Measurements from ENCODE around the gene NPAS1. TPM values are rescaled to one million over a fixed set of nuclear protein-coding genes. Genes with fewer than 3 reads are reported as not detected.

The NPAS1 gene
- total RNA-seq, 2 donors from 2014 or later, result 0.47 to 0.76 TPM

DNA sequence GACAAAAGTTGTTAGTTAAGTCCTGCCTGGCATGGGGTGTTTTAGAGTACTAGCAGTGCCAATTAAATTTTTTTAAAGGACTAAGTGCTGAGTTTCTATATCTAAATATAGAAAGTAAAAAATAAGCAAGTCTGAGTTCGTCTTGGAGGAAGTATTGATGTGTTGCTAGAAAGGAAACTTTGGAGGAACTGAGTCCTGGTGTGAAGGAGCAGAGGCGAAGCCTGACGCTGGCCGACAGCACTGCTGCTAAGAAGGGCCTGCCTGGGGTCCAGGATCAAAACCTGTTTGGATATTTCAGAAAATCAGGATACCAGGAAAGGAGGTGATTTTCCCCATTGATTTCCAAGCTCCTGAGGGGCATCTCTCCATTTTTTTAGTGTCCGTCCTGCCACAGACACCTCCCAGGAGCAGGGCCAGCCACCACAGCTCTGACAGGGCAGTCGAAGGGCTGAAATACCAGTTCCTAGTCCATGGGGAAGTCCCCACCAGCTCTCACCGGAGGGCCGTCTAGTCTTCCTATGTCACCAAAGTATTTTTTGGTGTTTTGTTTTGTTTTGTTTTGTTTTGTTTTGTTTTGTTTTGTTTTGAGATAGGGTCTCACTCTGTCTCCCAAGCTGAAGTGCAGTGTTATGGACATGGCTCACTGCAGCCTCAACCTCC, 38.2 kb upstream of the NPAS1 start:
- ATAC-seq (no peak), DNase-seq (no peak)
- no peaks in the 10 kb centered on the region for H3K9me3 ChIP-seq (ENCODE audit: control insufficient read depth, low read length, poor library complexity, severe bottlenecking)
- Mint-ChIP-seq H3K4me3 (no peak overlapping the region), H3K36me3 (ENCODE audit: low read depth) (no peaks in the 10 kb centered on the region), H3K4me1 (peaks cover 26% of the 10 kb centered on the region), H3K27ac (peak overlapping the region; percentile 14), H3K27me3 (no peaks in the 10 kb centered on the region)

DNA sequence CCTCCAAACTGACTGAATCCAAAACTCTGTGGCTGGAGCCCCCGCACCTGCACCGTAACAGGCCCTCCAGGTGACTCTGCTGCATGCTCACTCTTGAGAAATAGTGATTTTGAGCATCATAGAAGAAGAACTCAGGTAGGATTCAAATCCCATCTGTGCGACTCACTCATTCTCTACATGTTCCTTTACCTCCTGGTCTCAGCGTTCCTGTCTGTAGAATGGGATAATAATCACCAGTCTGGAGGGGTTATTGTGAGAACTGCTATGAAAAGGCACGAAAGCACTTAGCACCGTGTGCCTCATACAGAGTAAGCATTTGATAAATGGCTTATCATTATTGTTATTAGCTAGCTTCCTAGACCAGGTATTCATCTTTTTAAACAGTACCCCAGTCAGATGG, 36.5 kb upstream of the NPAS1 start:
- H3K4me1 Mint-ChIP-seq, result peaks cover 15% of the 10 kb centered on the region
- H3K36me3 Mint-ChIP-seq (ENCODE audit: low read depth), result no peaks in the 10 kb centered on the region
- H3K9me3 ChIP-seq (ENCODE audit: control insufficient read depth, low read length, poor library complexity, severe bottlenecking), result no peaks in the 10 kb centered on the region
- no peaks in the 10 kb centered on the region for H3K27me3 Mint-ChIP-seq
- H3K4me3 Mint-ChIP-seq, result no peak overlapping the region
- DNase-seq (no peak), ATAC-seq (no peak)
- H3K27ac Mint-ChIP-seq, result no peak overlapping the region

- Mint-ChIP-seq H3K4me3 (no peak overlapping the region), H3K36me3 (ENCODE audit: low read depth) (no peaks in the 10 kb centered on the region), H3K4me1 (peaks cover 15% of the 10 kb centered on the region), H3K27me3 (no peaks in the 10 kb centered on the region), H3K27ac (no peak overlapping the region)
- DNase-seq (no peak), ATAC-seq (no peak)
- H3K9me3 ChIP-seq (ENCODE audit: control insufficient read depth, low read length, poor library complexity, severe bottlenecking), result no peaks in the 10 kb centered on the region
These were observed 35.3 kb upstream of the NPAS1 start for GRCh38 chr19:46984077-46985010.

GRCh38 chr19:46985542-46986415, 33.9 kb upstream of the NPAS1 start:
- Mint-ChIP-seq H3K27ac (no peak overlapping the region), H3K36me3 (ENCODE audit: low read depth) (no peaks in the 10 kb centered on the region), H3K4me3 (no peak overlapping the region), H3K27me3 (no peaks in the 10 kb centered on the region), H3K4me1 (peaks cover 10% of the 10 kb centered on the region)
- DNase-seq, result no peak
- no peaks in the 10 kb centered on the region for H3K9me3 ChIP-seq (ENCODE audit: control insufficient read depth, low read length, poor library complexity, severe bottlenecking)
- ATAC-seq, result no peak

DNA sequence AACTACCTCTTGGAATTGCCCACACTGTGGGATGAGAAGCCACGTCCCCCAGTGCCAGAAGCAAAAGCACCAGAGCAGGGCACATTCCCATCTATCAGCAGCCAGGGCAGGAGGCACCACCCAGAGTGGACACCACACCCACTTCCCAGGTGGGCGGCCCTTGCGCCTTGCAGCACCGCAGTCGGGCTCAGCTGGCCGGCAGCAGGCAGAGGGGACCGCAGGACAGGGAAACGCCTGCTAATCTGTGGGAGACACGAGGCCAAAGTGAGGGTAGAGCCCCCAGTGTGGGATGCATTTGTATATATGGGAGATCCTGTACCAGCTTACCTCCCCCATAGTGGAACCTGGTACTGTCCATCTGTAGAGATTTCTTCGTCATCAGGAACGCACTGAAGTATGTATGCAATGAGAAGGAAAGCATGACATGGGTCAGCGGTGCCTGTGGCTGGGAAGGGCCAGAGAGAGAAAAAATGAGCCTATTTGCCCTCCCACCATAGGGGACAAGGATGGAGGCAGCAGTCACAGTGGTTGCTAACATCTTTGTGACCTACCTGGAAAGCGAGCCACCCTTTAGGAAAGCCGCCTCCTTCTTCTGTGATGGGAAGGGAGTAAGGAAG, 30.9 kb upstream of the NPAS1 start:
- Mint-ChIP-seq H3K27me3 (no peaks in the 10 kb centered on the region), H3K4me3 (no peak overlapping the region), H3K27ac (no peak overlapping the region), H3K36me3 (ENCODE audit: low read depth) (no peaks in the 10 kb centered on the region), H3K4me1 (peaks cover 11% of the 10 kb centered on the region)
- no peaks in the 10 kb centered on the region for H3K9me3 ChIP-seq (ENCODE audit: control insufficient read depth, low read length, poor library complexity, severe bottlenecking)
- ATAC-seq, result no peak
- no peak for DNase-seq

DNA sequence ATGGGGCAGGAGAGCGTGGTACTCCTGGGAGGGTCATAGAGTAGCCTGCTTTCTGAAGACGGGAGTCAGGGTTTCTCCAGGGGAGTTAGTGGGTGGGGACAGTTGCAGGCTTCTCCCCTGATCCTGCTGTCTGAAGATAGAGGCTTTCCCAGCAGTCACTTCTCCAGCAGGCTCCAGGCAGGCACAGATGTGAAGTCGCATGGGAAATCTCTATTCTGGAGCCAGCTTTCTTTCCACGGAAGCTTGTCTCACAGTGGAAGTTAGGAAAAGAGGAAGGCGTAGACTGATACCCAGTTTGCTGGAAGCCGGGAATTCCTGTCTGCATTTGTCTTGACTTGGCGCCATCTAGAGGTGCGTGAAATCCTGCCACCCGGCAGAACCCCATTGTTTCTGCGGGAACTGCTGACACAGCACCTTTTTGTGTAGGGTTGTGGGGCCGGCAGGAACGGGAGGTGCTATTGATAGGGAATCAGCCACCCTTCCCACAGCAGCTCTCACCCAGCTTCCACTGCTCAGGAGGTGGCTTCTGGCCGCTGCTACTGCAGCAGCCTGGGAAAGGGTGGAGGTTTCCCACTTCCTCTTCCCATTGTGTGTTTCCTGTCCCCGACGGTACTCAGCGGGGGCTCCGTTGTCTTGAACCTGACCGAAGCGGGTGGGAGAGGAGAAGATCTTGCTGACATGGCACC, 28.5 kb upstream of the NPAS1 start:
- Mint-ChIP-seq H3K27me3 (no peaks in the 10 kb centered on the region), H3K27ac (peak overlapping the region; percentile 45), H3K36me3 (ENCODE audit: low read depth) (no peaks in the 10 kb centered on the region), H3K4me1 (peaks cover 9% of the 10 kb centered on the region), H3K4me3 (peak overlapping the region; percentile 36)
- no peaks in the 10 kb centered on the region for H3K9me3 ChIP-seq (ENCODE audit: control insufficient read depth, low read length, poor library complexity, severe bottlenecking)
- ATAC-seq, result peak; percentile 69
- DNase-seq, result peak; percentile 34 to 46 (median 46)

DNA sequence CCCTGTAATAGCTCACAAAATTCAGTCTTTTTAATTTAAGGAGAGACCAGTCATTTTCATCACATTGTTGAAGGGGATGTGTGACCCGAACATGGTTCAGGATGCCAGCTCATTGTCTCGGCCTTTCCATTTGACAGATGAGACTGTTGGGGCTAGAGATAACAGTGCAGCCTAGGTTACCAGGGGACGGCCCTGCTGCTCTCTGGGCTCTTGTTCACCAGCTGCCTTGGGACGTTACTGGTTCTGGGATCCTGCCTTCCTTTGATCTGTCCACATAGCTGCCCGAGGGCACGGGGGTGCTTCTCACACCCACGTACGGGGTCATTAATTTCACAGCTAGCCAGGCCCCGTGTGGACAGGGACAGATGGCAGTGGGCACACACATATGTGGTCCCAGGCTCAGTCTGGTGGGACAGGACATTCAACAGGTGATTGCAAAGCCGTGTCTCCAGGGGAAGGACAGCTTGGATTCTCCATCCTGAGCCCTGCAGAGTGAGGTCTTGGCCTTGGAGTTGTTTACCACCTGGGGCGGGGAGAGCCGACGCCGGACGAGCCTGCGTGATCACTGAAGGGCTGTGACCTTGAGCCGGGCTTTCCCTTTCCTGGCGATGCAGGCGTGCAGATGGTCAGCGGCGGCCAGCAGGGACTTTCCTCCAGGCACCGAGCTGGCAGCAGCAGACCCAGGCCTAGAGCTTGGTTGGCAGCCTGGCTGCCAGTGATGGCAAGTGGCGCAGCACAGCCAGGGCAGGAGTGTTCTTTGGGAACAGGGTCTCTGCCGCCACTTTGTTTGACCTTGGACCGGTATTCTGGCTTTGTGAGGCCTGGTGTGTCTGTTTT, 26.7 kb upstream of the NPAS1 start:
- no peaks in the 10 kb centered on the region for H3K9me3 ChIP-seq (ENCODE audit: control insufficient read depth, low read length, poor library complexity, severe bottlenecking)
- no peak overlapping the region for H3K27ac Mint-ChIP-seq
- no peaks in the 10 kb centered on the region for H3K27me3 Mint-ChIP-seq
- DNase-seq (no peak), ATAC-seq (no peak)
- peaks cover 9% of the 10 kb centered on the region for H3K4me1 Mint-ChIP-seq
- no peak overlapping the region for H3K4me3 Mint-ChIP-seq
- no peaks in the 10 kb centered on the region for H3K36me3 Mint-ChIP-seq (ENCODE audit: low read depth)

GRCh38 chr19:46993622-46994021, 26.0 kb upstream of the NPAS1 start:
- no peak overlapping the region for H3K4me3 Mint-ChIP-seq
- H3K27ac Mint-ChIP-seq, result no peak overlapping the region
- H3K4me1 Mint-ChIP-seq, result peaks cover 9% of the 10 kb centered on the region
- no peaks in the 10 kb centered on the region for H3K36me3 Mint-ChIP-seq (ENCODE audit: low read depth)
- DNase-seq, result no peak
- H3K27me3 Mint-ChIP-seq, result no peaks in the 10 kb centered on the region
- no peaks in the 10 kb centered on the region for H3K9me3 ChIP-seq (ENCODE audit: control insufficient read depth, low read length, poor library complexity, severe bottlenecking)
- ATAC-seq, result no peak

- ATAC-seq, result no peak
- H3K27me3 Mint-ChIP-seq, result no peaks in the 10 kb centered on the region
- no peaks in the 10 kb centered on the region for H3K9me3 ChIP-seq (ENCODE audit: control insufficient read depth, low read length, poor library complexity, severe bottlenecking)
- H3K4me1 Mint-ChIP-seq, result peaks cover 9% of the 10 kb centered on the region
- H3K36me3 Mint-ChIP-seq (ENCODE audit: low read depth), result no peaks in the 10 kb centered on the region
- no peak overlapping the region for H3K27ac Mint-ChIP-seq
- no peak overlapping the region for H3K4me3 Mint-ChIP-seq
- no peak for DNase-seq
These were observed 25.4 kb upstream of the NPAS1 start for GRCh38 chr19:46994141-46994686.

DNA sequence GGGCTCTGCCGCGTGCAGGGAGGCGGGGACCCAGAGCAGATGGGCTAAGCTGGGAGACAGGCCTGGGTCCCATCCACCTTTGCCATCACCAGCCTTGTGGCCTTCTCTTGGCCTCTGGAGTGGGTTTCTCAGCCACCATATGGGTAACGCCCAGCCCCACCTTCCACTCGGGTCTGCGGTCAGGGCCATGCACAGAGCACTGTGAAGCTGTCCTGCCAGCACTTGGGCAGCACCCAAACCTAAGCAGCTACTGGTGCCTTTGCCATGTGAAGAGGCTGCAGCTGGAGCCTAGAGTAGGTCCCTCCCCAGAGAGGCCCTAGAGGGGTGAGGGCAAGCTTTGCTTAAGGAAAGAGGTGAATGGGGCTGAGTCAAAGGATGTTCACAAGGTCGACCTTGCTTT, 24.1 kb upstream of the NPAS1 start:
- Mint-ChIP-seq H3K4me3 (no peak overlapping the region), H3K27me3 (no peaks in the 10 kb centered on the region), H3K4me1 (peaks cover 9% of the 10 kb centered on the region), H3K27ac (no peak overlapping the region), H3K36me3 (ENCODE audit: low read depth) (no peaks in the 10 kb centered on the region)
- H3K9me3 ChIP-seq (ENCODE audit: control insufficient read depth, low read length, poor library complexity, severe bottlenecking), result no peaks in the 10 kb centered on the region
- DNase-seq (no peak), ATAC-seq (no peak)

- no peaks in the 10 kb centered on the region for H3K9me3 ChIP-seq (ENCODE audit: control insufficient read depth, low read length, poor library complexity, severe bottlenecking)
- peaks cover 4% of the 10 kb centered on the region for H3K4me1 Mint-ChIP-seq
- no peaks in the 10 kb centered on the region for H3K36me3 Mint-ChIP-seq (ENCODE audit: low read depth)
- H3K27ac Mint-ChIP-seq, result no peak overlapping the region
- ATAC-seq (no peak), DNase-seq (no peak)
- no peaks in the 10 kb centered on the region for H3K27me3 Mint-ChIP-seq
- no peak overlapping the region for H3K4me3 Mint-ChIP-seq
These were observed 21.1 kb upstream of the NPAS1 start for GRCh38 chr19:46998445-46999125.

All from T-helper 17 cell (primary cell).